HepG2 (cell line): ENCODE data around the gene LGI4. TPM values are rescaled to one million over a fixed set of nuclear protein-coding genes. Genes with fewer than 3 reads are reported as not detected.
A peak's percentile ranks its signal among the peaks of the same experiment; 100 is the strongest.

Experiments used
- CC2D1A ChIP-seq: sonication (generic); formaldehyde crosslinking; IDR thresholded peaks from 2 replicates; pipeline ENCODE4 v1.8.1; 2023; ENCODE audit warnings: mild to moderate bottlenecking, missing genetic modification reagents
- DNMT1 ChIP-seq: sonication (generic); formaldehyde crosslinking; IDR thresholded peaks from 2 replicates; pipeline ENCODE4 v1.5.1; 2020; ENCODE audit warnings: mild to moderate bottlenecking, missing genetic modification reagents
- ETV5 ChIP-seq: IDR thresholded peaks from 2 replicates; pipeline ENCODE4 v1.6.1; 2018; ENCODE audit warnings: missing biosample characterization, missing genetic modification reagents, inconsistent platforms, borderline replicate concordance
- HES4 ChIP-seq: sonication (generic); formaldehyde crosslinking; IDR thresholded peaks from 2 replicates; pipeline ENCODE4 v1.9.0; 2021; ENCODE audit warnings: mild to moderate bottlenecking, missing genetic modification reagents, borderline replicate concordance
- HMG20A ChIP-seq: IDR thresholded peaks from 2 replicates; pipeline ENCODE4 v1.6.1; 2016; ENCODE audit warnings: borderline replicate concordance
- HNRNPK ChIP-seq: fragments of 200-400 bp; formaldehyde crosslinking; IDR thresholded peaks from 2 replicates; pipeline ENCODE4 v1.6.1; 2018; ENCODE audit warnings: low read length, low read depth, moderate library complexity, mild to moderate bottlenecking; ENCODE audit not compliant: poor library complexity, severe bottlenecking
- NFRKB ChIP-seq: fragments of 450-650 bp; IDR thresholded peaks from 2 replicates; pipeline ENCODE4 v1.6.1; 2017
- NR2F2 ChIP-seq: IDR thresholded peaks from 2 replicates; pipeline ENCODE4 v1.6.1; 2012; ENCODE audit warnings: low read depth, inconsistent platforms, borderline replicate concordance
- PHB2 ChIP-seq: fragments of 450-650 bp; IDR thresholded peaks from 2 replicates; pipeline ENCODE4 v1.6.1; 2018; ENCODE audit not compliant: partially characterized antibody
- POLR2G ChIP-seq: fragments of 200-400 bp; formaldehyde crosslinking; IDR thresholded peaks from 2 replicates; pipeline ENCODE4 v1.6.1; 2018; ENCODE audit warnings: mild to moderate bottlenecking, low read depth, low read length, moderate library complexity
- PREB ChIP-seq: sonication (generic); formaldehyde crosslinking; IDR thresholded peaks from 2 replicates; pipeline ENCODE4 v1.4.0; 2020; ENCODE audit warnings: missing genetic modification reagents
- RBFOX2 ChIP-seq: fragments of 200-400 bp; formaldehyde crosslinking; IDR thresholded peaks from 2 replicates; pipeline ENCODE4 v1.6.1; 2017; ENCODE audit warnings: low read depth, mild to moderate bottlenecking, low read length
- SOX13 ChIP-seq, 3 experiments: fragments of 450-650 bp in 1 of 3; sonication (generic) in 1 of 3; formaldehyde crosslinking in 1 of 3; IDR thresholded peaks in 2 of 3; conservative IDR thresholded peaks in 1 of 3; 2 replicates each; pipeline versions ENCODE4 v1.5.0 to v1.6.1; 2016 to 2020; ENCODE audit warnings: antibody characterized with exemption in 1 of 3, mild to moderate bottlenecking in 1 of 3, missing compliant biosample characterization in 1 of 3, missing genetic modification reagents in 1 of 3, moderate library complexity in 1 of 3
- SOX6 ChIP-seq, 2 experiments: fragments of 450-650 bp in 1 of 2; sonication (generic) in 1 of 2; formaldehyde crosslinking in 1 of 2; IDR thresholded peaks; 2 replicates each; pipeline versions ENCODE4 v1.4.0 to v1.6.1; 2017 to 2020; ENCODE audit warnings: antibody characterized with exemption in 1 of 2, mild to moderate bottlenecking in 1 of 2, missing genetic modification reagents in 1 of 2
- ZBTB20 ChIP-seq: sonication (generic); formaldehyde crosslinking; IDR thresholded peaks from 2 replicates; pipeline ENCODE4 v1.8.1; 2023; ENCODE audit warnings: missing genetic modification reagents, low read depth, mild to moderate bottlenecking, borderline replicate concordance
- ZBTB7B ChIP-seq: sonication (generic); formaldehyde crosslinking; IDR thresholded peaks from 2 replicates; pipeline ENCODE4 v1.4.0; 2020; ENCODE audit warnings: missing genetic modification reagents
- ZFP62 ChIP-seq: sonication (generic); formaldehyde crosslinking; IDR thresholded peaks from 2 replicates; pipeline ENCODE4 v1.4.0; 2020; ENCODE audit warnings: missing genetic modification reagents
- ZNF225 ChIP-seq: sonication (generic); formaldehyde crosslinking; IDR thresholded peaks from 2 replicates; pipeline ENCODE4 v1.4.0; 2020; ENCODE audit warnings: mild to moderate bottlenecking, missing genetic modification reagents
- ZNF256 ChIP-seq: sonication (generic); formaldehyde crosslinking; conservative IDR thresholded peaks from 2 replicates; pipeline ENCODE4 v1.4.0; 2020; ENCODE audit warnings: missing genetic modification reagents
- ZNF292 ChIP-seq: sonication (generic); formaldehyde crosslinking; IDR thresholded peaks from 2 replicates; pipeline ENCODE4 v1.8.1; 2022; ENCODE audit warnings: mild to moderate bottlenecking, low read depth, missing genetic modification reagents, borderline replicate concordance
- ZNF30 ChIP-seq: sonication (generic); formaldehyde crosslinking; IDR thresholded peaks from 2 replicates; pipeline ENCODE4 v1.5.0; 2020; ENCODE audit warnings: mild to moderate bottlenecking, missing genetic modification reagents
- ZNF564 ChIP-seq: sonication (generic); formaldehyde crosslinking; IDR thresholded peaks from 2 replicates; pipeline ENCODE4 v1.8.1; 2023; ENCODE audit warnings: mild to moderate bottlenecking, missing genetic modification reagents
- ZNF7 ChIP-seq: IDR thresholded peaks from 2 replicates; pipeline ENCODE4 v1.6.1; 2016; ENCODE audit warnings: missing biosample characterization, missing genetic modification reagents
- ZNF792 ChIP-seq: IDR thresholded peaks from 2 replicates; pipeline ENCODE4 v1.6.1; 2016
- ZNF800 ChIP-seq: sonication (generic); formaldehyde crosslinking; IDR thresholded peaks from 2 replicates; pipeline ENCODE4 v1.4.0; 2020; ENCODE audit warnings: missing genetic modification reagents
- ZNF839 ChIP-seq: sonication (generic); formaldehyde crosslinking; IDR thresholded peaks from 2 replicates; pipeline ENCODE4 v1.4.0; 2020; ENCODE audit warnings: missing genetic modification reagents, mild to moderate bottlenecking, borderline replicate concordance
- ZSCAN31 ChIP-seq: sonication (generic); formaldehyde crosslinking; IDR thresholded peaks from 2 replicates; pipeline ENCODE4 v1.5.0; 2020; ENCODE audit warnings: low read depth, mild to moderate bottlenecking, missing genetic modification reagents
- polyA plus RNA-seq, 8 experiments: library from polyadenylated mRNA; depleted of rRNA in 3 of 8; stranded (reverse) in 7 of 8; unstranded in 1 of 8; fragments of >200 nt; fragmentation: Illumina TruSeq in 4 of 8; extraction: Trizol in 4 of 8; gene quantifications; 2 replicates each; pipeline versions ENCODE4 v1.2.1 to v1.2.3, GENCODE V29; 2011 to 2016; ENCODE audit warnings: low read depth in 4 of 8, missing spikeins in 1 of 8, mixed read lengths in 1 of 8; ENCODE audit not compliant: insufficient read depth in 1 of 8
- total RNA-seq, 5 experiments: library from RNA; depleted of rRNA; stranded (reverse); fragments of >200 nt; fragmentation: Illumina TruSeq; extraction: Trizol; gene quantifications; 2 replicates each; pipeline ENCODE4 v1.2.3, GENCODE V29; 2016; ENCODE audit warnings: low read depth in 1 of 5
- TF ChIP-seq, protein P1 (sequence below): IDR thresholded peaks from 2 replicates; pipeline ENCODE4 v1.6.1; 2016; ENCODE audit warnings: low read depth

Gene LGI4
- total and polyA plus RNA-seq, 2 of the 13 experiments (the other 11 are each of a cell fraction or from before 2014, with no cell fraction given), result 2.8 TPM; not detected in 1

DNA sequence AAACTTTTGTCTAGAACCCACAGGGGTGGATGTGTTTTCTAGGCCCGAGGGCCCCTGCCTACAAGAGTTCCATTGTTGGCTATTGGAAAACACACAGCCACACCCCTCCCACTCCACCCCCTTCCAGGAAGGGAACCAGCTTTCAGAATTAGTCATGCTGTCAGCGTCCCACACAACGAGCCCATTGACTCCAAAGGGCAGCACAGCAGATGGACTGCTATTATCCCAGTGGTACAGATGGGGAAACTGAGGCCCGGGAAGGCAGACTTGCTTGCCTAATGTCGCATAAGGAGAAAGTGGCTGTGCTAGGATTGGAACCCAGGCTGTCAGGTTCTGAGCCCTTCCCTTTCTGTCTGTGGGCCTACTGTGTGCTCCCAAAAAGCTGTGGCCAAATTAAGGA, 27.3 kb downstream of the LGI4 start (continued):
- no peak for TF ChIP-seq NFRKB
- TF ChIP-seq DNMT1 (CRISPR knock-in tag), result no peak
- TF ChIP-seq ZBTB20 (CRISPR knock-in tag), result no peak
- TF ChIP-seq ZNF256, result no peak
- TF ChIP-seq RBFOX2, result no peak
- TF ChIP-seq ZNF839 (CRISPR knock-in tag), result no peak
- no peak for TF ChIP-seq SOX13 (IDR thresholded peaks at IDR 0.05)
- TF ChIP-seq SOX13 (CRISPR knock-in tag; conservative IDR thresholded peaks at IDR 0.05 in 1 of 2, IDR thresholded peaks at IDR 0.05 in 1 of 2), result peak in 1 of 2 experiments; percentile 88; a peak in 2 of 4 replicates
- TF ChIP-seq ZNF564 (CRISPR knock-in tag), result no peak
- no peak for TF ChIP-seq PHB2
- no peak for TF ChIP-seq ZNF800 (CRISPR knock-in tag)
- 0 out of 2 replicates have a peak, but pooled peaks have one; percentile 49 for TF ChIP-seq ZNF792 (CRISPR knock-in tag)
- TF ChIP-seq POLR2G, result peak; percentile 48; the same call in 1 of the 2 replicates
- no peak; the same call in 1 of the 2 replicates for TF ChIP-seq HMG20A (CRISPR knock-in tag)
- no peak for TF ChIP-seq ZBTB7B
- TF ChIP-seq ZSCAN31 (CRISPR knock-in tag), result no peak
- TF ChIP-seq SOX6 (IDR thresholded peaks at IDR 0.05), result no peak
- peak; percentile 71 for TF ChIP-seq SOX6 (CRISPR knock-in tag; IDR thresholded peaks at IDR 0.05)
- TF ChIP-seq NR2F2, result no peak
- TF ChIP-seq ZNF30 (CRISPR knock-in tag), result no peak
- TF ChIP-seq ZNF292 (CRISPR knock-in tag), result no peak
- no peak for TF ChIP-seq HES4 (CRISPR knock-in tag)
- no peak for TF ChIP-seq ZNF225 (CRISPR knock-in tag)
- TF ChIP-seq HNRNPK, result no peak
- peak; percentile 59; the same call in 1 of the 2 replicates for TF ChIP-seq ETV5 (CRISPR knock-in tag)
- TF ChIP-seq ZNF7 (CRISPR knock-in tag), result no peak
- TF ChIP-seq, protein P1, sequence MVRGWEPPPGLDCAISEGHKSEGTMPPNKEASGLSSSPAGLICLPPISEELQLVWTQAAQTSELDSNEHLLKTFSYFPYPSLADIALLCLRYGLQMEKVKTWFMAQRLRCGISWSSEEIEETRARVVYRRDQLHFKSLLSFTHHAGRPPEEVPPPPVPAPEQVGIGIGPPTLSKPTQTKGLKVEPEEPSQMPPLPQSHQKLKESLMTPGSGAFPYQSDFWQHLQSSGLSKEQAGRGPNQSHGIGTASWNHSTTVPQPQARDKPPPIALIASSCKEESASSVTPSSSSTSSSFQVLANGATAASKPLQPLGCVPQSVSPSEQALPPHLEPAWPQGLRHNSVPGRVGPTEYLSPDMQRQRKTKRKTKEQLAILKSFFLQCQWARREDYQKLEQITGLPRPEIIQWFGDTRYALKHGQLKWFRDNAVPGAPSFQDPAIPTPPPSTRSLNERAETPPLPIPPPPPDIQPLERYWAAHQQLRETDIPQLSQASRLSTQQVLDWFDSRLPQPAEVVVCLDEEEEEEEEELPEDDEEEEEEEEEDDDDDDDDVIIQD (CRISPR knock-in tag), result 0 out of 2 replicates have a peak, but pooled peaks have one; percentile 10
- TF ChIP-seq ZFP62, result no peak
- no peak for TF ChIP-seq CC2D1A (CRISPR knock-in tag)
- TF ChIP-seq PREB (CRISPR knock-in tag), result no peak
